ENCODE data around the gene GNPTAB.
"Not testable (repeated sequence)": the region's sequence is repeated elsewhere in the genome, so short reads cannot be mapped to it uniquely, and the experiment has no call there.

The GNPTAB gene

GRCh38 chr12:101850199-101850598 is 19.4 kb upstream of the GNPTAB start:
- no peak for DNase-seq

- no peak for DNase-seq
Measured at GRCh38 chr12:101847325-101847724, 16.6 kb upstream of the GNPTAB start.

- no peak for DNase-seq
Measured at GRCh38 chr12:101845137-101845711, 14.5 kb upstream of the GNPTAB start.

GRCh38 chr12:101841069-101841468 is 10.3 kb upstream of the GNPTAB start:
- DNase-seq: no peak

GRCh38 chr12:101839324-101840283 is 8.8 kb upstream of the GNPTAB start:
- DNase-seq: no peak

- no peak for DNase-seq
Measured at GRCh38 chr12:101838628-101839323, 8.0 kb upstream of the GNPTAB start.

GRCh38 chr12:101832030-101832429 is 1.3 kb upstream of the GNPTAB start:
- no peak for DNase-seq

GRCh38 chr12:101829639-101830366 is 956 bp downstream of the GNPTAB start:
- peak; percentile 30 for DNase-seq

- DNase-seq: no peak
Measured at GRCh38 chr12:101828463-101829196, 2.1 kb downstream of the GNPTAB start.

- no peak for DNase-seq
Measured at GRCh38 chr12:101826766-101827368, 3.9 kb downstream of the GNPTAB start.

- no peak for DNase-seq
Measured at GRCh38 chr12:101824831-101825230, 5.9 kb downstream of the GNPTAB start.

GRCh38 chr12:101823891-101824290 is 6.9 kb downstream of the GNPTAB start:
- peak; percentile 76 for DNase-seq

GRCh38 chr12:101823039-101823438 is 7.7 kb downstream of the GNPTAB start:
- DNase-seq: no peak

GRCh38 chr12:101819467-101819866 is 11.3 kb downstream of the GNPTAB start:
- DNase-seq: no peak

GRCh38 chr12:101818689-101819088 is 12.1 kb downstream of the GNPTAB start:
- not testable (repeated sequence) for DNase-seq

- no peak for DNase-seq
Measured at GRCh38 chr12:101813117-101813516, 17.6 kb downstream of the GNPTAB start.

GRCh38 chr12:101812716-101813115 is 18.0 kb downstream of the GNPTAB start:
- DNase-seq: not testable (repeated sequence)

GRCh38 chr12:101811342-101811741 is 19.4 kb downstream of the GNPTAB start:
- not testable (repeated sequence) for DNase-seq

GRCh38 chr12:101809208-101809607 is 21.6 kb downstream of the GNPTAB start:
- no peak for DNase-seq

- no peak for DNase-seq
Measured at GRCh38 chr12:101806265-101806664, 24.5 kb downstream of the GNPTAB start.

GRCh38 chr12:101804409-101804808 is 26.4 kb downstream of the GNPTAB start:
- no peak for DNase-seq

GRCh38 chr12:101803978-101804377 is 26.8 kb downstream of the GNPTAB start:
- DNase-seq: no peak

All from KG1 (cell line).